Calu3 (cell line): ENCODE measurements around the gene STMN3. TPM values are rescaled to one million over a fixed set of nuclear protein-coding genes. Genes with fewer than 3 reads are reported as not detected.

Experiments
- BruUV-seq: library from RNA; stranded (reverse); fragments of 400-500 nt; replicated peaks from 2 replicates; lab custom pipeline; 2021; lab: Mats Ljungman, UMichigan
- CTCF ChIA-PET: fragments of 300-600 bp; sonication (Branson Sonifier 250); formaldehyde crosslinking; loops from one replicate; lab custom pipeline; 2022; ENCODE audit warnings: antibody characterized with exemption; lab: Charles Lee
- DNase-seq: peaks from one replicate; pipeline ENCODE4 v3.0.0; 2022
- H3K27ac Mint-ChIP-seq: one replicate; pipeline ENCODE4 v1.8.0; 2022; ENCODE audit warnings: mixed read lengths; ENCODE audit not compliant: unreplicated experiment
- H3K27me3 Mint-ChIP-seq: one replicate; pipeline ENCODE4 v1.8.0; 2022; ENCODE audit warnings: mixed read lengths; ENCODE audit not compliant: unreplicated experiment
- H3K36me3 Mint-ChIP-seq: one replicate; pipeline ENCODE4 v1.8.0; 2022; ENCODE audit warnings: mild to moderate bottlenecking, moderate library complexity, mixed read lengths; ENCODE audit not compliant: insufficient read depth, unreplicated experiment
- H3K4me1 Mint-ChIP-seq: one replicate; pipeline ENCODE4 v1.8.0; 2022; ENCODE audit warnings: mild to moderate bottlenecking, low read depth, mixed read lengths; ENCODE audit not compliant: unreplicated experiment
- H3K4me3 Mint-ChIP-seq: one replicate; pipeline ENCODE4 v1.8.0; 2022; ENCODE audit warnings: mild to moderate bottlenecking, low read depth, moderate library complexity, mixed read lengths; ENCODE audit not compliant: unreplicated experiment
- H3K9me3 Mint-ChIP-seq: one replicate; pipeline ENCODE4 v1.8.0; 2022; ENCODE audit warnings: low read depth, mixed read lengths; ENCODE audit not compliant: unreplicated experiment
- intact Hi-C: fragments of 100-400 bp; cut with micrococcal nuclease; formaldehyde crosslinking; loops from one replicate; pipeline ENCODE4 v1.10.0; 2022; ENCODE audit not compliant: unreplicated experiment
- total RNA-seq: library from RNA; stranded (reverse); gene quantifications from 2 replicates; pipeline ENCODE4 v1.2.3, GENCODE V29; 2022
- TF ChIP-seq, protein P1 (sequence below): fragments of 200-600 bp; IDR thresholded peaks from one replicate; pipeline ENCODE4 v1.8.0; 2022; ENCODE audit warnings: antibody characterized with exemption; ENCODE audit not compliant: unreplicated experiment

Gene STMN3
- total RNA-seq, 1 experiment from 2014 or later = 2.3 TPM

- H3K9me3 Mint-ChIP-seq = no peaks in the 10 kb centered on the region
- H3K27ac Mint-ChIP-seq = no peak overlapping the region
- peaks cover 90% of the 10 kb centered on the region for H3K36me3 Mint-ChIP-seq
- TF ChIP-seq, protein P1, sequence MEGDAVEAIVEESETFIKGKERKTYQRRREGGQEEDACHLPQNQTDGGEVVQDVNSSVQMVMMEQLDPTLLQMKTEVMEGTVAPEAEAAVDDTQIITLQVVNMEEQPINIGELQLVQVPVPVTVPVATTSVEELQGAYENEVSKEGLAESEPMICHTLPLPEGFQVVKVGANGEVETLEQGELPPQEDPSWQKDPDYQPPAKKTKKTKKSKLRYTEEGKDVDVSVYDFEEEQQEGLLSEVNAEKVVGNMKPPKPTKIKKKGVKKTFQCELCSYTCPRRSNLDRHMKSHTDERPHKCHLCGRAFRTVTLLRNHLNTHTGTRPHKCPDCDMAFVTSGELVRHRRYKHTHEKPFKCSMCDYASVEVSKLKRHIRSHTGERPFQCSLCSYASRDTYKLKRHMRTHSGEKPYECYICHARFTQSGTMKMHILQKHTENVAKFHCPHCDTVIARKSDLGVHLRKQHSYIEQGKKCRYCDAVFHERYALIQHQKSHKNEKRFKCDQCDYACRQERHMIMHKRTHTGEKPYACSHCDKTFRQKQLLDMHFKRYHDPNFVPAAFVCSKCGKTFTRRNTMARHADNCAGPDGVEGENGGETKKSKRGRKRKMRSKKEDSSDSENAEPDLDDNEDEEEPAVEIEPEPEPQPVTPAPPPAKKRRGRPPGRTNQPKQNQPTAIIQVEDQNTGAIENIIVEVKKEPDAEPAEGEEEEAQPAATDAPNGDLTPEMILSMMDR = no peak
- no peaks in the 10 kb centered on the region for H3K27me3 Mint-ChIP-seq
- no TSS peak for BruUV-seq
- DNase-seq = no peak
- intact Hi-C loops = no loop called here
- no peak overlapping the region for H3K4me3 Mint-ChIP-seq
- peaks cover 33% of the 10 kb centered on the region for H3K4me1 Mint-ChIP-seq
- CTCF ChIA-PET = no interaction called here
Observed at GRCh38 chr20:63700199-63701050, 47.2 kb upstream of the STMN3 start.

GRCh38 chr20:63699466-63700198, 46.4 kb upstream of the STMN3 start:
- CTCF ChIA-PET = interaction anchor here (0.7 to 1.5 kb wide), 3 partner anchors 13 to 165 kb away, joined by 3 to 7 read pairs (median 3); partner anchors contain the start of gene TPD52L2
- H3K4me3 Mint-ChIP-seq = peak overlapping the region; percentile 65
- TF ChIP-seq, protein P1 = no peak
- no TSS peak for BruUV-seq
- intact Hi-C loops = no loop called here
- no peaks in the 10 kb centered on the region for H3K9me3 Mint-ChIP-seq
- DNase-seq = no peak
- peaks cover 87% of the 10 kb centered on the region for H3K36me3 Mint-ChIP-seq
- no peaks in the 10 kb centered on the region for H3K27me3 Mint-ChIP-seq
- peaks cover 27% of the 10 kb centered on the region for H3K4me1 Mint-ChIP-seq
- H3K27ac Mint-ChIP-seq = peak overlapping the region; percentile 80

- no TSS peak for BruUV-seq
- H3K27ac Mint-ChIP-seq = peak overlapping the region; percentile 80
- peaks cover 27% of the 10 kb centered on the region for H3K4me1 Mint-ChIP-seq
- CTCF ChIA-PET = interaction anchor here (0.5 to 1.5 kb wide), 6 partner anchors 9 to 166 kb away, joined by 3 to 7 read pairs (median 4); partner anchors contain the start of genes ARFRP1, TPD52L2 and ZGPAT
- H3K9me3 Mint-ChIP-seq = no peaks in the 10 kb centered on the region
- intact Hi-C loops = no loop called here
- H3K36me3 Mint-ChIP-seq = peaks cover 93% of the 10 kb centered on the region
- H3K27me3 Mint-ChIP-seq = no peaks in the 10 kb centered on the region
- TF ChIP-seq, protein P1 = no peak
- DNase-seq = peak; percentile 93
- H3K4me3 Mint-ChIP-seq = peak overlapping the region; percentile 65
Observed at GRCh38 chr20:63698739-63699465, 45.7 kb upstream of the STMN3 start.

GRCh38 chr20:63697868-63698545, 44.8 kb upstream of the STMN3 start:
- Mint-ChIP-seq H3K9me3 (no peaks in the 10 kb centered on the region), H3K36me3 (peaks cover 93% of the 10 kb centered on the region), H3K4me3 (peak overlapping the region; percentile 28), H3K27ac (peak overlapping the region; percentile 63), H3K4me1 (peaks cover 27% of the 10 kb centered on the region), H3K27me3 (no peaks in the 10 kb centered on the region)
- intact Hi-C loops = no loop called here
- TF ChIP-seq, protein P1 = no peak
- CTCF ChIA-PET = interaction anchor here (0.5 to 1.5 kb wide), 6 partner anchors 10 to 424 kb away, joined by 3 to 7 read pairs (median 4); partner anchors contain the start of genes ARFRP1, TPD52L2 and ZGPAT
- DNase-seq = no peak
- no TSS peak for BruUV-seq
